ENCODE data around the gene TUT4.
A peak's percentile ranks its signal among the peaks of the same experiment; 100 is the strongest.

TUT4 gene

DNA sequence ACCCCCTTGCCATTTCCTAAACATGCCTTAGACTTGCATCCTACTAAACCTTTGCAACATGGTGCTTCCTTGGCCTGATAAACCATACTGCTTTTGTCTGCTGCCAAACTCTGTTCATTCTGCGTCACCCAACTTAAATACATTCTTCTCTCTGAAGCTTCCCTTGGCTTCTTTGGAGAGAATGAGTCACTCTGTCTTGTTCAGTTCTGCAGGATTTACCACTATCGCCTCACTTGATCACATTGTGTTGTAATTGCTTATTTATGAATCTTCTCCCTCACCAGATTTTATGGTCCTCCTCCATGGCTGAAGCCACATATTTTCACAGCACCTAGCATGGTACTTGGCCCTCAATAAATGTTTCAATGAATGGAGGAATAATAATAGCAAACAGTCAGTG is 21.7 kb upstream of the TUT4 start:
- DNase-seq (ENCODE audit: low spot score), result no peak

DNA sequence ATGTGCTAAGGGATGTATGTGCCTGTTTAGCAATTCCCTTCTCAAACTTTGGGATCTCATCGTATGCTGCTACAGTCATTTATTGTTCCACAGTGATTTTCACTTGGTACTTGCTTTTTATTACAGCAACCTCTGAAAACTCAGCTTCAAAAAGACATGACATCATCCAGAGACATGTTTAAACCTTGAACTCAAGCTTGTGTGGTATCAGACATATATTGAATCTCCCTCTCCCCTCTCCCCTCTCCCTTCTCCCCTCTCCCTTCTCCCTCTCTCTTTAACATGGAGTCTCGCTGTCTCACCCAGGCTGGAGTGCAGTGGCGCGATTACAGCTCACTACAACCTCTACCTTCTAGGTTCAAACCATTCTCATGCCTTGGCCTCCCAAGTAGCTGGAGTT is 19.5 kb upstream of the TUT4 start:
- DNase-seq (ENCODE audit: low spot score), result no peak

DNA sequence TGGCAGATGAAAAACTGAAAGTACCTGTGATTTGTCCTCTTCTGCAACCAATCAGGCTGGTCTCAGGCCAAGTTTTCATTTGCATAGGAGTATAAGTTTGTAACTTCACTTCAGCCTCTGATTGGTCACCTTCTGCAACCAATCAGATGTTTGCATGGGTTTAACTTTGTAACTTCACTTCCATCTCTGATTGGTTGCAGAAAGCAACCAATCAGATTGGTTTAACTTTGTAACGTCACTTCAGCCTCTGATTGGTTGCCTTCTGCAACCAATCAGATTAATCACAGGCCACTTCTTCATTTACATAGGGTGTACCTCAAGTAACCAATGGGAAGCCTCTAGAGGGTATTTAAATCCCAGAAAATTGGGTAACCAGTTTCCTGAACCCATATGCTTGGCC is 18.9 kb upstream of the TUT4 start:
- DNase-seq (ENCODE audit: low spot score), result no peak

DNA sequence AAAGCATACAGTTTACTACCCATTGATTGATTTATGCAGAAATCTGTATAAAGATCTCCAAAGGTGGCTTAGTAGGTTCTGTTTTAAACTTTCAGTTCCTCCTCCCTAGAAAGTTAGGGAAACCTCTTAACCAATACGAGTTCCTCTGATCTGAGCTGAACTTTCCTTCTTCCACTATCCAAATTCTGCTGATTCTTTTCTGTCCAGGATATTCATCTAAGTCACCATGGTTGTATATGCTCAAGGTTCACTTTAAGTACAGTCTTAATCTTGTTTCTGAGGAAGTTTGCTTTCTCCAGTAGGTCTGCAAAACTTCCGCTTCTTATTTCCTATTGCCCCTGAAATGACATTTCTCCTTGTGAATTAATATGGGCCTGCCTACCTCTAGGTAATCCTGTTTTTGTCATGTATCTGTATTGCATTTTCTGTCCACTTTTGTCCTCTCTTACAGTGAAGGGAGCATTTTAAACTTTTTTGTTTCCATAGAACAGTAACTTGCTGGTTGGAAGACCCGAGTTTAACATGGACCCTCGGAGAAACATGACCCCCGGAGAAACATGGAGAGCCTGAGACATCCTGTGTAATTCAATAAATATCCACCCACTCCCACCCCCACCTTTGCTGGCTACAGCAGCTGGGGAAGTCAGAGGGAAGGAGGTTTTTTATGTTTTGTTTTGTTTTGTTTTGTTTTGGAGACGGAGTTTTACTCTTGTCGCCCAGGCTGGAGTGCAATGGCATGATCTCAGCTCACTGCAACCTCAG is 16.7 kb upstream of the TUT4 start:
- DNase-seq (ENCODE audit: low spot score), result no peak

DNA sequence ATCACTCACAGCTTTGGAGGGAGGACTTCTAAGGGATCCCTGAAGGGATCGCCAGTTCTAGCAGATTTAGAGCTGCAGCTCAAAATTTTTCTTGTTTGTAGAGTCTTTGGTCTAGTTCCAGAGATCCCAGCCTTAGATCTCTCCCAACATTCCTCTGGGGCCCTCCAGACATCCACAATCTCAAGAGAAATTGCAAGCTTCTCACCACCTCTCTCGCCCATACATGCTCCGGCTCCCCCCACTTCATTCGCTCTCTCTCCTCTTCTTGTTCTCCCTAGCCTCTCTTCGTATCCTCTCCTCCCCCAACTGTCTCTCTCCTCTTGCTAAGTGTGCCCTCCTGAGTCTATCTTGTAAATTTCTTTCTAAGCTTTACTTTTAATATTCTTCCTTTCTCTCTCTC is 15.1 kb upstream of the TUT4 start:
- no peak for DNase-seq (ENCODE audit: low spot score)

DNA sequence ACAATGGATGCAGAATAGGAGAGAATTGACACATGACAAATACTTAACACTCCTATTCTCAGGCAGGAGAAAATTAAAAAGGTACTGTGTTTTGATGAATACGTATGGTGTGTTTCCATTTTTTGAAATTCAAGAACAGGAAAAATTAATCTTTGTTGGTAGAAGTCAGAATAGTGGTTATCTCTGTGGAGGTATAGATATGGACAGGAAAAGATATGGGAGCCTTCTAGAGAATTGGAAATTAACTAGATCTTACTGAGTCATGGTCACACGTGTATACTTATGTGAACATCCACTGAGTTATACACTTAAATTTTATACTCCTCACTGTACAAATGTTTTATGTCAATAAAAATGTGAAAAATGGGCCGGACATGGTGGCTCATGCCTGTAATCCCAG is 9.9 kb upstream of the TUT4 start:
- DNase-seq (ENCODE audit: low spot score), result no peak

DNA sequence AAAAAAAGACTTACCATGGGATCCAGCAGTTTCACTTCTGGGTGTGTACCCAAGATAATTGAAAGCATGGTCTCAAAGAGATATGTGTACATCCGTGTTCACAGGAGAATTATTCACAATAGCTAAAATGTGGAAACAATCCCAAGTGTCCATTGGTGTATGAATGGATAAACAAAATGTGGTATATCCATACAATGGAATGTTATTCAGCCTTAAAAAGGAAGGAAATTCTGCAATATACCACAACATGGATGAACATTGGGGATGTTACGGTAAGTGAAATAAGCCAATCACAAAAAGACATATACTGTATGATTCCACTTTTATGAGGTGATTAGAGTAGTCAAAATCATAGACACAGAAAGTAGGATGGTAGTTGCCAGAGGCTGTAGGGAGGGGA is 7.0 kb upstream of the TUT4 start:
- DNase-seq (ENCODE audit: low spot score), result no peak

DNA sequence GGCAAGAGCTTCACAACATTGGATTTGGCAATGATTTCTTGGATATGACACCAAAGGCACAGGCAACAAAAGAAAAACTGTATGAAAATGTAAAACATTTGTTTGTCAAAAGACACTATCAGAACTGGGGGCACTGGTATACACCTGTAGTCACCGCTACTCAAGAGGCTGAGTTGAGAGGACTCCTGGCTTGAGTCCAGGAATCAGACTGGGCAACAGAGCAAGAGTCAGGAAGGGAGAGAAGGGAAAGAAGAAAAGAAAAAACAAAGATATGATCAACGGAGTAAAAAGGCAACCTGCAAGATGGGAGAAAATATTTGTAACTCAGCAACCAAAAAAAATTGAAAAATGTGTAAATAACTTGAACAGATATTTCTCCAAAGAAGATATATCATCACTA is 6.0 kb upstream of the TUT4 start:
- DNase-seq (ENCODE audit: low spot score), result no peak

DNA sequence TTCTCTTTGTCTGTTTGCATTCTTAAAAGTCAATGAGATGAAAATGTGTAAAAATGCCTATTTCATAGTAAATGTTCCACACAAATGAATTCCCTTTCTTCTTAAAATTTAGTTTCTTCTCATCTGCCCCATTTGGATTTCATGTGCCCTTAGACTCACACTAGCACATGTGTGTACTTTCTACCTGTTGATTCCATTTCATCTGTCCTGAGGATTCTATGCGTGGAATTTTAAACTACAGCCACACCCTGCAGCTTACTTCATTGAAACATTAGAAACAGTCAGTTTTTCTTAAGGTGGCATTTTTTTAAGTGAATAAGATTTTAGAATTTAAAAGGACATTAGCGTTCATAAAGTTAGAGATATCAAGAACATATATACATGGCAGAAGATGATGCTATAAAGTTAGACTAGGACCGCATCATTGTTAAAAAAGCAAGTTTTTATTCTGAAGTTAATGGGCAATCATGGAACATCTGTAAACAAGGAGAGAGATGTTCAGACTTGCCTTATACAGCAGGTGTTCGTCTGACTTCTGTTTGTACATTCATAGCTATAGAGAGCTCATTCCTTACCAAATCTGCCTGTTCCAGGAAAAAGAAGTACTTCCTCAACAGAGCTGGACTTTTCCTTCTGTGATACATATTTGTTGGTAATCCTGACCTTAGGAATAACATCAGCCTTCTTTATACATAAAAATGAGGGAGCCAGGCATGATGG is 3.9 kb upstream of the TUT4 start:
- no peak for DNase-seq (ENCODE audit: low spot score)

DNA sequence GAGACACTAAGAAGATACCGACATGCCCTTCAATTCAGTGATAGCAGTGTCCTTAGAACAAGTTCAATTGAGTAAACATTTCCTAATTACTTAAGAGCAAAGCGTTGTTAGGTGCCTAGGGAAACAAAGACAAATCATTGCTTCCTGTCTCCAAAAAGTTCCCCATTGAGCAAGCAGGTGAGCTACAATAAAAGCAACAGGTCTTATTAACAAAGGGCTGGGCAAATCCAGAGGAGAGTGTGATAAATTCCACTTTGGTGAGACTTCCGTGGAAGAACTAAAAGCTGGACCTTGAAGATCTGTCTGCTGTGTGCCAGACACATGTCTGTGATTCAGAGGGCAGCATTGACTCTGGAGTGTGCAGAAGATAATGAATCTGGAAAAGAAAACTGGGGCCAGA is 1.9 kb upstream of the TUT4 start:
- DNase-seq (ENCODE audit: low spot score), result no peak

DNA sequence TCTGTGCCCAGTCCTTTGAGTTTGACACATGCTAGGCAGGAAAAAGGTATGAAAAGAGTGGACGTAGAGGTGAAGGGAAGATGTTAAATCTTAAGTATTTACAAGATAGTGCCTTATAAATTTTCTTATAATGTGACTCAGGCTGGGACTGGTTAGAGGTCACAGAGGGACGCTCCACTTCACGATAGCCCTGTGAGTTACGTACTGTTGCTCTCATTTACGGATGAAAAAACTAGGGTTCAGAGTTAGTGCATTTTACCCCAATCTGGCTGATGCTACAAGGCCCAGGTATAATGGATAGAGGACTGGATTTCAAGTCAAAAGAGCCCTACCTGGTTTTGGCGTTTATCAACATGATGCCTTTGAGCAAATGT is 1.4 kb upstream of the TUT4 start:
- no peak for DNase-seq (ENCODE audit: low spot score)

DNA sequence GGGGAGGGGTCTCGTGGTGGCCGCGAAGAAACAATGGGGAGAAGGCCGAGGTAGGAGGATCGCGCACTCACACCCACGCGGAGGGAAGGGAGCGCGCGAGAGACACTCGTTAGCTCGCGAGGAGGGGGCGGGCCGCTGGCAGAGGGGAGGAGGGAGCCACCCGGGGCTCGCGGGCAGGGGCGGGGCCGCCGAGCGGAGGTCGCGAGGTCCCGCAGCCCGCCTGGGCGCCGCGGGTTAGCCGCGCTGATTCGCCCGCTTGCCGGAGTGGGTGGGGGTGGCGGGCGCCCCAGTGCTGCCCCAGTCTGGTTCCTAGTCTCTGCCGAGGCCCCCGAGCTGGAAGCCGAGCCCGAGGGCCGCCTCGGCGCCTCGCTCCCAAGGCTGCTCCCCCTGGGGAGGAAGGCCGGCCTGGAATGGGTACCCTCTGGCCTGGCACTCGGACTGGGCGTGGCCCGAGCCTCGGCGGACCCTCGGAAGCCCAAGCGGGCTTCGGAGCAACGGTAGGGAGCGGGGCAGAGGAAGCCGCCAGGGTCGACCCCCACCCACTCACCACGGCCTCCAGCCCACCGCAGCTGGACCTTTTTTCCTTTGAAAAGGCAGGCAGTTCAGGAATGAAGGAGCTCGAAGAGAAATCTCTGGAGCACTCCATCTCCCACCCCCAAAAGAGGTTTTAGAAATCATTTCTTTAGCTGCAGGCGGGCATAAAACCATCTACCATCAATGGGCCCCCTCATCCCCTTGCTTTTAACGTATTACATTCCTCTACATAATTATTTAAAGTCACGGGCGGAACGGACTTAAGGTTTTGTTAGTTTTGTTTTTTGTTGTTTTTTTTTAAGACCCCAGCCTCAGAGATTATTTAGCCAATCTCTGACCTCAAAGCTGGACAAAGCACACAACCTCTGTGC is 722 bp upstream of the TUT4 start:
- DNase-seq (ENCODE audit: low spot score), result peak; percentile 83

DNA sequence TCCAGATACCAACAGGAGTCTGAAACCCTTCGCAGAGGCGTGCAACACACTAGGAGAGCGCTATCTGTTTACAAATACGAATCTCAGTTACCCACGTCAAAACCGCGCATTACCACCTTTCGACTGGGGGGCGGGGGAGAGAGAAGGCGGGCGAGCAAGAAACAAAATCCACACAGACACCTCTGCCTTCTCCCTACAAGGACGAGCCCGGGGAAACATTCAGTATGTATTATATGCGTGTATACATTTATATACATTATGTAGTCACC is 722 bp downstream of the TUT4 start:
- DNase-seq (ENCODE audit: low spot score), result peak; percentile 75

DNA sequence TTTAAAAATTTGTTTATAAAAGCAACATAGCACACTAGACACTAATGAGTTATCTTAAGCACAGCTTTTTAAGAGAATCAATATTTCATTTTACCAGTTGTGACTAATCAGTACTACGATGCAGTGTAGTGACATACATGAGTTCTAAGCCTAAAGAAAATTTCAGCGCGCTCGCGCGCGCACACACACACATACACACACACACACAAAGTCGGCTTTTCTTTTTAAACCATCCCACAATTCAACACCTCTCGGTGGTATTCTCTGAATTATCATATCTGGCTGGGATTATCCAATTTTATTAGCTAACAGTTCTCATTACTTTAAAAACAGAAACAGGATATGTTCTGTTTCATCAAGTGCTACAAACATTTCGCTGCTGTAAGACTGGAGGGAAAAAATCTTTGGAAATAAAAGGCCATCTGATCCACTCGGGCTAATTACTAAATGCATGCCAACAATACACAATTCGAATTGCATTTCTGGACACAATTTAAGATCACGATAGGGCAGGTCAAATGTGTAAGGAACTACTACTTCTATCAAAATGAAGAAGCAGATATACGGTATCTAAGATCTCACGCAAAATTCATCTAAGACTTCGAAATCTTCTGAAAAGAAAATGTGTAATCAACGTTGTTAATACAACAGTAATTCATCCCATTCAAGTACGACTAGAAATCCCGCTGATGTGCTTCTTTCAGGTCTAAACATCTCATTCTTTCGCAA is 1.2 kb downstream of the TUT4 start:
- peak; percentile 30 for DNase-seq (ENCODE audit: low spot score)

DNA sequence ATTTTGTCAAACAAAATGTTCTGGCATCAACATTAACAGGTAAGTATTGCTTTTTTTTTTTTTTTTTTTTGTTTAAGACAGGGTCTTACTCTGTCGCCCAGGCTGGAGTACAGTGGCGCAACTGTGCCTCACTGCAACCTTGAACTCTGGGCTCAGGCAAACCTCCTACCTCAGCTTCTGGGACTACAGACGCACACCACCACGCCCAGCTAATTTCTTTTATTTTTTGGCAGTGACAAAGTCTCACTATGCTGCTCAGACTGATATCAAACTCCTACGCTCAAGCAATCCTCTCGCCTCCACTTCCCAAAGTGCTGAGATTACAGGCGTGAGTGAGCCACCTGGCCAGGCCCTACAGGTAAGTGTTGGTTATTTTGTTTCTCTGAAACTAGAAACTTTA is 2.4 kb downstream of the TUT4 start:
- DNase-seq (ENCODE audit: low spot score), result no peak

DNA sequence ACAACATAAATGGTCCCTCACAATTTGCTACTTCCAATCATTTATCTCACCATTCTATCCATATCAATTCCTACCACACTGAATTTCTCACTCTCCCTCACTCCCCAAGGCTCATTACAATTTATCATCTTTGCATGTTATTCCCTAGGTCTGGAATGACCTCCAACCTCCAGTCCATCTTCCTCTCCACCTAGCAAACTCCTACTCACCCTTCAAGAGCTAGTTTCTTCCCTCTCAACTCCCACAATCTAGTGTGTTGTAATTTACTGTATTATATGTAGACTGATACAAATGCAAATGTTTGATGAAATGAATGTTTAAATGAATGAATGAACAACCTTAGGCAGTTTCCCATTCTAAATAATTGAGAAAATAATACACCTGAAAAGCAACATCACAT is 3.6 kb downstream of the TUT4 start:
- DNase-seq (ENCODE audit: low spot score), result no peak

DNA sequence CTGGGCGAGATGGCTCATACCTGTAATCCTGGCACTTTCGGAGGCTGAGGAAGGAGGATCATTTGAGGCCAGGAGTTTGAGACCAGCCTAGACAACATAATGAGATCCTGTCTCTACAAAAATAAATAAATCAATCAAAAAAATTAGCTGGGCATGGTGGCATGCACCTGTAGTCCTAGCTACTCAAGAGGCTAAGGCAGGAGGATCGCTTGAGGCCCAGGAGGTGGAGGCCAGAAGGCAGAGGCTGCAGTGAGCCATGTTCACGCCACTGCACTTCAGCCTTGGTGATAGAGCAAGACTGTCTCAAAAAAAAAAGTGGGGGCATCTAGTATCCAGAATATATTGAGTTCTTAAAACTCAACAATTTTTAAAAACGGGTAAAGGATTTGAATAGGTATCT is 6.0 kb downstream of the TUT4 start:
- DNase-seq (ENCODE audit: low spot score), result no peak

DNA sequence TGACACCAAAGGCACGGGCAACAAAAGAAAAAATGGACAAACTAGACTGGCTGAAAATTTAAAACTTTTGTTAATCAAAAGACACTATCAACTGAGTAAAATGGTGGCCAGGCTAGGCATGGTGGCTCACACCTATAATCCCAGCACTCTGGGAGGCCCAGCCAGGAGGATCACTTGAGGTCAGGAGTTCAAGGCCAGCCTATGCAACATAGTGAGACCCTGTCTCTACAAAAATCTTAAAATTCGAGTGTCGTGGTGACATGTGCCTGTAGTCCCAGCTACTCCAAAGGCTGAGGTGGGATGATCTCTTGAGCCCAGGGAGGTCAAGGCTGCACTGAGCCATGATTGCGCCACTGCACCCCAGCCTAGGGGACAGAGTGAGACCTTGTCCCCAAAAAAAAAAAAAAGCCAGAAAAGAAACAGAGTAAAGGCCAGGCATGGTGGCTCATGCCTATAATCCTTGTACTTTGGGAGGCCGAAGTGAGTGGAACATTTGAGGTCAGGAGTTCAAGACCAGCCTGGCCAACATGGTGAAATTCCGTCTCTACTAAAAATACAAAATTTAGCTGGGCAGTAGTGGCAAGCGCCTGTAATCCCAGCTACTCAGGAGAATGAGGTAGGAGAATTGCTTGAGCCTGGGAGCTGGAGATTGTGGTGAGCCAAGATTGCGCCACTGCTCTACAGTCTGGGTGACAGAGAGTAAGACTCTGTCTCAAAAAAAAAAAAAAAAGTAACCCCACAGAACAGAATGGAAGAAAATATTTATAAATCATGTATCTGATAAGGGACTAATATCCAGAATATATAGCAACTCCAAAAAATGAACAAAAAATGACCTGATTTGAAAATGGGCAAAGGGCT is 8.0 kb downstream of the TUT4 start:
- no peak for DNase-seq (ENCODE audit: low spot score)

DNA sequence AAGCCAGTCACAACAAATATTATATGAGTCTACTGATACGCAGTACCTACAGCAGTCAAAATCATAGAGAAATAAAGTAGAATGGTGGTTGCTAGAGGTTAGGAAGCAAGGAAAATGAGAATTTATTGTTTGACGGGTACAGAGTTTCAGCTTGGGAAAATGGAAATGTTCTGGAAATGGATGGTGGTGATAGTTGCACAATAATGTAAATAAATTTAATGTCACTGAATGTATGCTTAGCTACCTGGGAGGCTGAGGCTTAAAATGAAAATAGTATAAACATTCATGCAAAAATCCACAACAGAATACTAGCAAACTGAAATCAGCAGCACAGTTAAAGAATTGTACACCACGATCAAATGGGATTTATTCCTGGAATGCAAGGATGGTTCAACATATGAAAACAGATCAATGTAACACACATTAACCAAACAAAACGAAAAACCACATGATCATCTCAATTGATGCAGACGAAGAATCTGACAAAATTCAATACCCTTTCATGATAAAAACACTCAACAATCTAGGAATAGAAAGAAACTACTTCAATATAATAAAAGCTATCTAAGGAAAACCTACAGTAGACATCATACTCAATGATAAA is 10.7 kb downstream of the TUT4 start:
- DNase-seq (ENCODE audit: low spot score), result no peak

DNA sequence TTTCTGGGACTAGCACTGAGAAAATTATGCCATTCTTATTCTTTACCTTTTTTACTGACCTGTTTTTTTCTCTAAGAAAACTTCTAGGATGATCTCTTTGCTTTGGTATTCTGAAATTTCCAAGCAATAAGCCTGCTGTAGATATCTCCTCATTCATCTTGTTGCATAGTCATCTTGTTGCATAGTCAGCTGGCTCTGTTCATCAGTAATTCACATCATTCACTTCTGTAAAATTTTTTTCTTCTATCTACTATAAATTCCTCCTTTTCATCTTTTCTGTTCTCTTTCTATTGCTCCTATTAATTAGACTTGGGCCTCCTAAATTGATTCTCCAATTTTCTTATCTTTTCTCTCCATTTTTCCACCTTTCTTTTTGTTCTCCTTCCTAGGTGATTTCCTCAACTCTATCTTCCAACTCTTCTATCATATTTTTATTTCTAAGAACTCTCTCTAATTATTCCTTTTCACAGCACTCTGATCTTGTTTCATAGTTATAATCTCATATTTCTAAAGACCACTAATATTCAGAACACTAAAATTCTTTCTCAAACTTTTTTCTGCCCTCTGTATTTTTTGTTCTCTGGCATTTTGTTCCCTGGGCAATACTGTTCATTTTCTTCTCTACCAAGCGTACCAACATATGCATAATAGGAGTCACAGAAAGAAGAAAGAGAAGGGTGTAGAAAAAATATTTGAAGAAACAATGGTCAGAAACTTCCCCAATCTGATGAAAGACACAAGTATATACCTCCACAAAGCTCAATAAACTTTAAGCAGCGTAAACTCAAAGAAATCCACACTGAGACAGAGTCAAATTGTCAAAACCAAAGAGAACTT is 17.7 kb downstream of the TUT4 start:
- DNase-seq (ENCODE audit: low spot score), result no peak
